ENCODE data around the gene DSG2.

DSG2 gene

GRCh38 chr18:31587529-31587928, 89.6 kb downstream of the DSG2 start:
- no peak for DNase-seq (ENCODE audit: low read depth in 2 of 3, low spot score in 1 of 3)

GRCh38 chr18:31590570-31590969, 92.6 kb downstream of the DSG2 start:
- no peak for DNase-seq (ENCODE audit: low read depth in 2 of 3, low spot score in 1 of 3)

GRCh38 chr18:31591113-31591512, 93.1 kb downstream of the DSG2 start:
- no peak for DNase-seq (ENCODE audit: low read depth in 2 of 3, low spot score in 1 of 3)

- no peak for DNase-seq (ENCODE audit: low read depth in 2 of 3, low spot score in 1 of 3)
Observed at GRCh38 chr18:31591628-31592027, 93.7 kb downstream of the DSG2 start, which contains the start of gene TTR. Gene TTR (plus strand): TSS chr18:31591877. CDS start chr18:31591903, 26 bp downstream.

GRCh38 chr18:31592506-31593157, 94.7 kb downstream of the DSG2 start:
- DNase-seq (ENCODE audit: low read depth in 2 of 3, low spot score in 1 of 3), result no peak

GRCh38 chr18:31595121-31595771, 97.3 kb downstream of the DSG2 start:
- DNase-seq (ENCODE audit: low read depth in 2 of 3, low spot score in 1 of 3), result no peak

- DNase-seq (ENCODE audit: low read depth in 2 of 3, low spot score in 1 of 3), result no peak
Observed at GRCh38 chr18:31596081-31596872, 98.3 kb downstream of the DSG2 start.

- DNase-seq (ENCODE audit: low read depth in 2 of 3, low spot score in 1 of 3), result no peak
Observed at GRCh38 chr18:31598021-31598805, 100.2 kb downstream of the DSG2 start.

All from stimulated activated CD4-positive, alpha-beta T cell treated with anti-CD3 and anti-CD28 coated beads, Interleukin-12 subunit alpha, Interleukin-12 subunit beta, amount 100 ng/mL, for 48 hours (primary cell).